Hematopoietic multipotent progenitor cell treated with erythropoietin and hydrocortisone succinate and interleukin-3 and kit ligand, for 4 days (in vitro differentiated cells): ENCODE results near the gene MRGPRD.
"Not testable (repeated sequence)": the region's sequence is repeated elsewhere in the genome, so short reads cannot be mapped to it uniquely, and the experiment has no call there.

Experiments
- DNase-seq: peaks from one replicate; pipeline ENCODE4 v3.0.0-alpha.2; 2015

Gene MRGPRD

DNA sequence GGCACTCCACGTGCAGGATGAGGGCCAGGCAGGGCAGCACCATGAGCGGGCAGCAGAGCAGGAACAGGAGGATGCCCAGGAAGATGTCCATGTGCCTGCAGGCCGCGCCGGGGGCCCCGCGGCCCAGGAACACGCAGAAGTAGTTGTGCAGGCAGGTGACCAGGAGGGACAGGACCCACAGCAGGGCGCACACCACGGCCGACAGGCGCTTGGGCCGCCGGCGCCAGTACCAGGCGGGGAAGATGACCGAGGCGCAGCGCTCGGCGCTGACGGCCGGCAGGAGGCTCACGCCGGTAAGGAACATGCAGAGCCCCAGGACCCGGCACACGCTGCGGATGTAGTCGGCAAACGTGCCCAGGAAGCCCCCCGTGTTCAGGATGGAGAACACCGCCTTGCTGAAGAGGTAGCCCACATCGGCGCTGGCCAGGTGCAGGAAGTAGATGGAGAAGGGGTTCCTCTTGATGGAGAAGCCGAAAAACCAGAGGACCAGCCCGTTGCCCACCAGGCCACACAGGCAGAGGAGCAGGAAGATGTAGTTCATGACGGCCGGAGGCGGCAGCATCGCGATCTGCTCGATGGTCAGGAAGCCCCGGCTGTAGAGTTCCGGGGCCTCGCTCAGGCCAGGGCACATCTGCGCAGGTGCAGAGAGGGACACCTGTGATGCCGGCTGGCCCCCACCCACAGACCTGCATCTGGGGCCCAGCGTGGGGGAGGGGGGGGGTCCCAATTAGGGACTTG, 25.0 kb upstream of the MRGPRD start:
- no peak for DNase-seq

- DNase-seq: no peak
Measured at GRCh38 chr11:69005183-69005630, 24.4 kb upstream of the MRGPRD start.

- no peak for DNase-seq
Measured at GRCh38 chr11:69004411-69005182, 23.8 kb upstream of the MRGPRD start.

- no peak for DNase-seq
Measured at GRCh38 chr11:69003866-69004367, 23.1 kb upstream of the MRGPRD start.

DNA sequence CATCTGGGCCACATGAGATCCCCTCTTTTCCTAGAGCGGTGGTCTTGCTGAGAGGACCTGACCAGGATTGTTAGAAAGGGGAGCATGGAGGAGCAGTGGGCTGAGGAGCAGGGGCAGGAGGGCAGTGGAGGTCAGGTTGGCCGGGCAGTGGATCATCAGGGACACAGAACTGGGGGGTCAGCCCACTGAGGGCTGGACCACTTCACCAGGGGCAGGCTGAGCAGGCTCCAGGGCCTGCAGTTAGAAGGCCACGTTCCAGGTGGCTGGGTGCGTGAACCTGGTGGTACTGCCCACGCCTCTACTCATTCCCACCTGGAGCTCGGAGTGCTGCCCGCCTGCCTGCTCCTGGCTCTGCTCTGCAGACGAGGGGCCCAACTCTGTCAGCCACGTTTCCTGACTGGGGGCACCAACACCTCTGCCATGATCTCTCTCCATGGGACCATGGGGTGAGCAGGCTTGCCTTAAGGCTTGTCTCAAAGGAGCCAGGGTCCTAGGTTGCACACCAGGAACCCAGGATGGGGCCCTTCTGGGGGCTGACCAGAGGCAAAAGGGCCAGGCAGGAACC, 22.6 kb upstream of the MRGPRD start:
- DNase-seq: no peak

GRCh38 chr11:69002570-69003231, 21.9 kb upstream of the MRGPRD start:
- DNase-seq: no peak

- DNase-seq: no peak
Measured at GRCh38 chr11:69002110-69002569, 21.4 kb upstream of the MRGPRD start.

DNA sequence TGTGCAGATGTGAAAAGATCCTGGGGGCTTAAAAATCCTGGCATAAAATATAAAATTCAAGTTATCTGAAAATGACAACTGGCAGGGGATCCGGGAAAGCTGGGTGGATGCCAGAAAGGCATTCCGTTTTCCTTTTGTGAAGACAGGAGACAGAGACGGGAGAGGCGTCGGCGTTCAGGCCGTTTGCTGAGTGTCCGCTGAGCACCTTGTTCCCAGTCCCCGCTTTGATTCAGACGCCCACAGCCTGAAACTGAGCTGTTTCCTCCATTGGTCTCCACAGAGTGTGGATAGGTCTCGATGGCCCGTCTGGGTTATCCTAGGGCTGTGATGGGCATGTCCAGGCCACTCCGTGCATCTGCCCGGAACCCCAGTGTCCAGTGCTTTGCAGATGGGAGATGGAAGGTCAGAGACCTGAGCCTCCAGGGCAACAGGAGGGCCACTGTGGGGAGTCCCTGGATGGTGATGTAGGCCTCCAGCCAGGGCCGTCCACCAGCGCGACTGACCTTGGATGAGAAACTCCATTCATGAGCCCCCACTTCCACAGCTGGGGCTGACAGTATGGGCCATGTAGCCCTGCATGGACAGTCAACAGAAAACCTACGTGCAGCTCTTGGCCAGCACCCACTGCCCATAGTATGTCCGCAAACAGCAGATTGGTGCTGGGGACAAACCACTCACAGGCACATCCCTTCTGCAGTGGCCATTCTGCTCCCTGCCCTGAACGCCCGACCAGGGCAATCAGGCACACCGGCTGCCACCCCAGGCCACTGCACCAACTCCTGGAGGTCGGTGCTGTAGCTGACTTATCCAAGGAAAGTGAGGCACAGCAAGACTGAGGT, 20.7 kb upstream of the MRGPRD start:
- no peak for DNase-seq

DNA sequence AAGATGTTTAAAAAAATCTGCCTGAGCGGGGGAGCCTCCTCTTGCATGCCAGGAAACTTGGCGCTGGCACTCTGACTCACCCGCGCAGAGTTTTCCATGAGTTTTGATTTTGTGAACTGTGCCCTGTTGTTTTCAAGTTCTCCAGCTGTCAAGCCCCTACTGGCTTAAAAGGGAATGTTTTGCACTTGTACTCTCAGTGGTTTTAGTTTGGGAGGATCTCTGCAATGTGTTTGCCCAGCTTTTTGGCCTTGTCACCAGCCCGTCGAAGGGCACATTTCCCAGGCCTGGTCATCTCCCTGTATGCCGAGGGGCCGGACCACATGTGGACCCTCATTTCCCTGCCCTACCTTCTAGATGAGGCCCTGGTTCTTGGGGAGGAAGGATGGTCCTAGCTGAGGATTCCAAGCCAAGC, 20.1 kb upstream of the MRGPRD start:
- DNase-seq: peak; percentile 38

DNA sequence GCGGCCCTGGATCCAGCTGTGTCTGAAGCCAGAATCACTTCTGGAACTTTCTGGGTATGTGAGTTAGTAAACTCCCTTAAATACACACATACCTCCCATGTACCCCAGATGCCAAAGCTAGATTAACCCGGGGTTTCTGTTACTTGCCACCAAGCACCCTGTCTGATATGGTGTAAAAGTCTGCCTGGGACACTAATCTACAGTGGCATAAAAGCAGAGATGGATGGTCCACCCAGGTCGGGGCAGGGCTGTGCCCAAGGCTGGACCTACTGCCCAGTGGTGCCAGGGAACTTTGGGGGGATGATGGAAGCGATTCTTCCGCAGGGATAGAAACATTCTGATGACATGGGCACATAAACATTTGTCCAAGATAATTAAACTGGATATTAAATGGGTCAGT, 19.6 kb upstream of the MRGPRD start:
- DNase-seq: no peak

DNA sequence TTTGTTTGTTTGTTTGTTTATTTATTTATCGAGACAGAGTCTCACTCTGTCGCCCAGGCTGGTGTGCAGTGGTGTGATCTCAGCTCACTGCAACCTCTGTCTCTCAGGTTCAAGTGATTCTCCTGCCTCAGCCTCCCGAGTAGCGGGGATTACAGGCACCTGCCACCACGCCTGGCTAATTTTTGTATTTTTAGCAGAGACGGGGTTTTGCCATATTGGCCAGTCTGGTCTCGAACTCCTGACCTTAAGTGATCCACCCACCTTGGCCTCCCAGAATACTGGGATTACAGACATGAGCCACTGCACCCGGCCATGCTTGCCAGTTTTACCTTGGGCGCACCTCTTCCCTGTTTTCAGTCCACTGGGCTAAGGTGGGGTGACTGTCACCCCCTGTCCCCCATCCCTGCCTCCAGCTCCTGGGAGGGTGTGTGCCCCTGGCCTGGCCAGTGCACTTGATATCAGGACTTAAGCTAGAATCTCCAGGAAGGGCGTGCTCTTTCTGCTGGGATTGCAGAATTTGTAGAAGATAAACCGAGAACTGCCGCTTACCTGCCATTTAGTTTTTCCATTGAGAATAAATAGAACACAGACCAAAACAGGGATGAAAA, 19.1 kb upstream of the MRGPRD start:
- DNase-seq: not testable (repeated sequence)

DNA sequence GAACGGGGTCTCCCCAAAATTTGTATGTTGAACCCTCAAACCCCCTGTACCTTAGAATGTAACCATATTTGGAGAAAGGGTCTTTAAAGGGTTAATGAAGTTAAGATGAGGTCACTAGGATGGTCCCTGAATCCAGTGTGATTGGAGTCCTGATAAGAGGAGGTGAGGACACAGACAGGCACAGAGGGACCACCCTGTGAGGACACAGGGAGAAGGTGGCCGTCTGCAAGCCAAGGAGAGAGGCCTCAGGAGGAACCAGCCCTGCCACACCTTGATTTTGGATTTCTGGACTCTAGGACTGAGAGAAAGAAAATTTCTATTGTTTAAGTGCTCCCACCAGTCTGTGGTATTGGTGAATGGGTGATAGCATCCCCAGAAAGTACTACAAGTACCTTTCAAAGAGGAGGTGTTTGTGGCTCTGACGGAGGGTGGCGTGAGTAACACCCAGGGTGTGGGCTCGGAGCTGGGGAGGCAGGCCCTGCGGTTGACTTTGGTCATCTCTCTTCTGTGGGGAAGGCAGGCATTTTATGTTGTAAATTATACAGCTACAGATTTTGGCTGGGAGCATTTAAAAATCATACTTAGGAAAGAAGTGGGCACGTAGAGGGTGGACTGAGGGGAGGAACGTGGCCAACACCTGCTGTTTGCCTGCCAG, 18.4 kb upstream of the MRGPRD start:
- DNase-seq: no peak

DNA sequence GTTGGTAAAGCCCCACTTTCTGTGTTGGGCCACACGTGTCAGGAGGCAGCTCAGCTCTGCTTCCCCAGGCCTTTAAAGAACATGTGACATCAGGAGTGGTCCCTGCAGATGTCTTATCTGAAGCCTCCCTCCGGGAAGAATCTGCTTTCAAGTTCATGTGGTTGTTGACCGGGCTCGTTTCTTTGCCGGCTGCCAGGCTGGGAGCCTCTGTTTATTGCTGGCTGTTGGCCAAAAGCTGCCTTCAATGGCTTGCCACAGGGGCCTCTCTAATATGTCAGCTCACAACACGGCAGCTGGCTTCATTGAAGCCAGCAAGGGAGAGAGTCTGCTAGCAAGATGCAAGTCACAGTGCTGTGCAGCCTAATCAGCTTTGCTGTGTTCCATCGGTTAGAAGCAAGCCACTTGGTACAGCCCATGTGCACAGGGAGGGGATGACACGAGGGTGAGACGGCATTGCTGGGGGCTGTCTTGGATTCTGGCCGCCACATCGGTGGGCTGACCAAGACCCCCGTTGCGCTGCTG, 17.7 kb upstream of the MRGPRD start:
- DNase-seq: peak; percentile 79

GRCh38 chr11:68997995-68998348, 17.2 kb upstream of the MRGPRD start:
- no peak for DNase-seq

DNA sequence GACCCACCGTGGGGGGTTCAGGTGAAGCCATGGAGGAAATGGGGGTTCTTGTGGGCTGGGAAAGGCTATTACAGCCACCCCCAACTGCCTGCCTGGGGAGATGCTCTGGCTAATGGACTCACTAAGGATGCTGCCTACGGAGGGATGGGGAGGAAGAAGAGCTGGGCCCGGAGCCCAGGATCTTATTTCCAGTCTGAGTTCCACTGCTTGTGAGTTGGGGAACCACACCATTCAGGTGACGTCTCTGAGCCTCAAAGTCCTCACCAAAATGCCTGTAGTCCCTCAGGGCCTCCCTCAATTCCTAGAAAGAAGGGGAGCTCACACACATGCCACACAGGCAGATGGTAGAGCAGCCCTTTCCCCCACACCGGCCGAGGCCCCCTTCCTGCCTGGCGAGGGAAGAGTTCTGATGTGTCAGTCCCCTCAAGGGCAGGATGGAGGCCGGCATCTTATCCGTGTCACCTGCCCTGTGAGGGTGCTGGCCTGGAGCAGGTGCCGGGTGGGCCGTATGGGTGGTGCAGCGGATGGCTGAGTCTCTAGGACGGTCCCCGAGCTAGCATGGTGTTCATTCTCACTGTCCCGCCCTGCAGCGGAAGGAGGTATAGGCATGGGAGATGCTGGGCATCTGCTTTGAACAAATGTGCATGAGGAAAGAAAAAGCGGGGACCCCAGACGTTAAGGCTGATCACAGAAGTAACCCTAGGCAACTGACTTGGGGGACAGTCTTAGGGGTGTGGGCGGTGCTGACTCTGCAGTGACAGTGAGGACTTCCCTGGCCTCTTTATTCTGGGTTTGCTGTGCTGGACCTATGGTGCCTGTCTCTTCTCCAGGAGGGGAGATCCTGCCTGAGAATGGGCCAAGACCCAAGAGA, 16.6 kb upstream of the MRGPRD start:
- DNase-seq: no peak

- no peak for DNase-seq
Measured at GRCh38 chr11:68996376-68997123, 15.8 kb upstream of the MRGPRD start.

DNA sequence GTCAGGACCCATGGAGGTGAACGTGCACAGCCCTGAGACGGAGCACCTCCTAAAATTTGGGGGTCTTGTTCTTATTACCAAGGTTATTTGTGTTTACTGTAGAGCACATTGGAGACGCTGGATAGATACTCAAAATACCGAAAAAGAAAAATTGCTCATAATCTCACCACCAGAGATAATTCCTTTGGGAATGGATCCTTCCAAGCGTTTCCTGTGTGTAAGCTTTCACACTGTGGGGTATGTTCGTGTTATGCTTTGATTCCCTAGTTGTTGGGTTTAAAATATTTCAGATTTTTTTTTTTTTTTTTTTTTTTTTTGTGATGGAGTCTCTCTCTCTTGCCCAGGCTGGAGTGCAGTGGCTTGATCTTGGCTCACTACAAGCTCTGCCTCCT, 14.1 kb upstream of the MRGPRD start:
- no peak for DNase-seq

DNA sequence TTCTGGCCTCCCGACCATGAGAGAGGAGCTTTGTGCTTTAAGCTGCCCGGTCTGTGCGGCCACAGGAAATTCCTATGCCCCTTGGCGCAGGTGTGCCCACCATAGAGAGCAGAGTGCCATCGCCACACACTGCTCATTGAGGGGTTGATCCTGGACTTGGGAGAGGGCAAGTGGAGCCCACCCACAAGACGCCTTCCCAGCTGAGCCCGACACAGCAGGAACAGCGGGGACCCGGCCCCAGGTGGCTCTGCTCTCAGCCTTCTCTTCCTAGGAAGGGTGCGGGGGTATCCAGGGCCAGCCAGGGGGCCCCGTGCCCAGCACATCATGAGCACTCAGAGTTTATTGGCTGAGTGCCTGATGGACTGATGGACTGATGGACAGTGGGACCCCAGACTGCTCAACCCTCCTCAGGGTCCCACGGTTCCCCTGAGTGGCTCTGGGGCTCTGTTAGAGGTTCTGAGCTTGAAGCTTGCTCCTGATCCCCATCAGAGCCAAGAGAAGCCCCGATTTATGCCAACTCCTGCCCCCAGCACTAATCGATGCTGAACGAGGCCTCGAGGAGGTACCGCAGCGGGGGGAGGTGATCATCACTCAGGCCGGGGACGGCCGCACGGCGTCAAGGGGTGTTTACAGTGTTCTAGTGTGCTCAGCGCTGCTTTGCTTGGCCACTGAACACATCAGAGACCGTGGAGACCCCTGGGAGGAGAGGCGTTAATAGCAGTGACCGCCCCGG, 13.5 kb upstream of the MRGPRD start:
- DNase-seq: no peak

GRCh38 chr11:68993546-68993945, 12.8 kb upstream of the MRGPRD start:
- DNase-seq: no peak
